ENCODE results near the gene MAPRE3. TPM values are rescaled to one million over a fixed set of nuclear protein-coding genes. Genes with fewer than 3 reads are reported as not detected.
A peak's percentile ranks its signal among the peaks of the same experiment; 100 is the strongest.
"Not testable (repeated sequence)": the region's sequence is repeated elsewhere in the genome, so short reads cannot be mapped to it uniquely, and the experiment has no call there.

Gene MAPRE3
- total RNA-seq, 1 donor from 2014 or later = 57.4 TPM

DNA sequence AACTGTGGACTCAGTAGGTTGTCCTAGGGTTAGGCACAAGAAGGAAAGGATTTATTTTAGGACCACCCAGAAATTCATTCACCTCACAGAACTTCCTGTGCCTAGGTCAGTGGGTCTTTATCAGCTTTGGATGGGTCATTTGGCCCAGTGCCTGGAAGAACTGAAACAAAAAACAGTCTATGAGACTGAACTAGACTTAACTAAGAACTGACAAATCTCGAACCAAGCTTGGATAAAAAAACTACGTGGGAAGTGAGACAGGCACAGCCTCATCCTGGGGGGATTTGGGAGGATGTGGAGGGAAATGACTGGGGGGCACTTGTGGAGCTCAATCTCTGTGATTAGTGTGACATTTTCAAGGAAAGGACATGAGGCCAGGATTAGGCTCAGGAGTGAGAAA lies 103.3 kb downstream of the MAPRE3 start:
- Histone ChIP-seq H3K9me3 (replicated peaks) (no peaks in the 10 kb centered on the region), H3K27ac (replicated peaks) (peak overlapping the region; percentile 93), H3K4me3 (no peak overlapping the region), H3K27me3 (ENCODE audit: low read depth) (no peaks in the 10 kb centered on the region), H3K36me3 (peaks cover 10% of the 10 kb centered on the region), H3K4me1 (peaks cover 79% of the 10 kb centered on the region)
- no peak for DNase-seq
- TF ChIP-seq, protein P1, sequence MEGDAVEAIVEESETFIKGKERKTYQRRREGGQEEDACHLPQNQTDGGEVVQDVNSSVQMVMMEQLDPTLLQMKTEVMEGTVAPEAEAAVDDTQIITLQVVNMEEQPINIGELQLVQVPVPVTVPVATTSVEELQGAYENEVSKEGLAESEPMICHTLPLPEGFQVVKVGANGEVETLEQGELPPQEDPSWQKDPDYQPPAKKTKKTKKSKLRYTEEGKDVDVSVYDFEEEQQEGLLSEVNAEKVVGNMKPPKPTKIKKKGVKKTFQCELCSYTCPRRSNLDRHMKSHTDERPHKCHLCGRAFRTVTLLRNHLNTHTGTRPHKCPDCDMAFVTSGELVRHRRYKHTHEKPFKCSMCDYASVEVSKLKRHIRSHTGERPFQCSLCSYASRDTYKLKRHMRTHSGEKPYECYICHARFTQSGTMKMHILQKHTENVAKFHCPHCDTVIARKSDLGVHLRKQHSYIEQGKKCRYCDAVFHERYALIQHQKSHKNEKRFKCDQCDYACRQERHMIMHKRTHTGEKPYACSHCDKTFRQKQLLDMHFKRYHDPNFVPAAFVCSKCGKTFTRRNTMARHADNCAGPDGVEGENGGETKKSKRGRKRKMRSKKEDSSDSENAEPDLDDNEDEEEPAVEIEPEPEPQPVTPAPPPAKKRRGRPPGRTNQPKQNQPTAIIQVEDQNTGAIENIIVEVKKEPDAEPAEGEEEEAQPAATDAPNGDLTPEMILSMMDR (IDR thresholded peaks at IDR 0.05; ENCODE audit: borderline replicate concordance) = no peak
- intact Hi-C loops (cut with micrococcal nuclease) = no loop called here

DNA sequence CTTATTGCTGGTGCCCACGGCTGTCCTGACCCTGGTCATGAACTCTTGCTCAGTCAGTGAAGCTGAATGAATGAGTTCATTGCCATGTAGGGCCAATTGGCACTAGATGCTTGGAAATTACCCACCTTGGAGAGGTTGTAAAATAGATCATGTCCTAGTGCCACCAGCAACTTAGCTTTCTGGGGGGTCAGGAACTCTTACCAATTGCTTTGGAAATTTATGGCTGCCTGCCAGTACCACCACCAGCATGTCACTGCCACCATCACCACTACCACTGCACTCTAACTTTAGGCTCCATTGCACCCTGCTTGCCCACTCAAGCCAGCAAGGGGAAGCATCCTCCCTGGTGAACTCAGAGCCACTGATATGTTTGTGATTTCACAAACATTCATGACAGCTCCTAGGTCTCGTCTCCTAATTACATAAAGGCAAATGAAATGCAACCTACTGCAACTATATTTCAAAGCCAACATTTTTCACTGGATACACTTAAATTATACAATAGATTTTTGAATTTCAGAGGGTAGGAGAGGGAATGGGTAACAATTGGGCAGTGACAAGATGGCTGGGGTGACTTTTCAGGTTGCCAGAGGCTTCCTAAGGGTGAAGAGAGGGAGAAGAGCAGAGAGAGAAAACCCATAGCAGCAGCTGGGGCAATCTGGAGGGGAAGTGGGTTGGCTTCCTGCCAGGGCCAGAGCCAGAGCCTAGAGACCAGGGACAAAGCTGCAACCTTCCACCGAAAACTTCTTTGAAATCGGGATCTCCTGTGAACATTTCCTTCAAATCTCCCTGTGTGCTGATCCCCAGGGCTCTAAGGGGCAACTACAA lies 104.5 kb downstream of the MAPRE3 start:
- intact Hi-C loops (cut with micrococcal nuclease) = no loop called here
- H3K4me1 ChIP-seq = peaks cover 69% of the 10 kb centered on the region
- no peaks in the 10 kb centered on the region for H3K27me3 ChIP-seq (ENCODE audit: low read depth)
- TF ChIP-seq, protein P1 (IDR thresholded peaks at IDR 0.05; ENCODE audit: borderline replicate concordance) = no peak
- no peak overlapping the region for H3K4me3 ChIP-seq
- H3K27ac ChIP-seq (replicated peaks) = peak overlapping the region; percentile 93
- H3K9me3 ChIP-seq (replicated peaks) = no peaks in the 10 kb centered on the region
- DNase-seq = peak; percentile 66
- H3K36me3 ChIP-seq = no peaks in the 10 kb centered on the region

DNA sequence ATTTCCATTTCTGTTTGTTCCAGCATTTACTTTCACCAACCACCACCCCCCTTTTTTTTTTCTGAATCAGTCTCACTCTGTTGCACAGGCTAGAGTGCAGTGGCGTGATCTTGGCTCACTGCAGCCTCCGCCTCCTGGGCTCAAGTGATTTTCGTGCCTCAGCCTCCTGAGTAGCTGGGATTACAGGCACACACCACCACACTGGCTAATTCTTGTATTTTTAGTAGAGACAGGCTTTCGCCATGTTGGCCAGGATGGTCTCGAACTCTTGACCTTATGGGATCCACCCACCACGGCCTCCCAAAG lies 105.1 kb downstream of the MAPRE3 start:
- H3K9me3 ChIP-seq (replicated peaks); intact Hi-C loops (cut with micrococcal nuclease); DNase-seq; H3K36me3 ChIP-seq; H3K27me3 ChIP-seq (ENCODE audit: low read depth); H3K4me3 ChIP-seq: not testable (repeated sequence)
- peaks cover 69% of the 10 kb centered on the region for H3K4me1 ChIP-seq
- H3K27ac ChIP-seq (replicated peaks) = peak overlapping the region; percentile 93

DNA sequence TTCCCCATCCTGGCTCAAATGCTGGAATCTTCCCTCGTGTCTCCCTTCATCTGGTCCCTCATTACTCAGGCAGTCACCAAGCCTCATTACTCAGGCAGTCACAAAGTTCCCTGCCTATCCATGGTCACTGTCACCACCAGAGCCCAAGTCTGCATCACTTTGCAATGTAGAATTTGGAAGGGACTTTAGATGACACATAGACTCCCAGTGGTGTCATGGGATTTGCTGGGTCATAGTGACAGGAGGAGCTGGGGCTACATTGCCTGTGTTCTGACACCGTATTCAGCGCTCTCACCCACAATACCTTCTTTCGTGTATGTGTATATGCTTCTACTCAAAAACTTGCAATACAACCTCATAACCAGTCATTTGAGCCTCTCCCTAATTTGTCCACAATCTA lies 105.9 kb downstream of the MAPRE3 start:
- intact Hi-C loops (cut with micrococcal nuclease) = no loop called here
- peaks cover 69% of the 10 kb centered on the region for H3K4me1 ChIP-seq
- no peaks in the 10 kb centered on the region for H3K9me3 ChIP-seq (replicated peaks)
- H3K36me3 ChIP-seq = no peaks in the 10 kb centered on the region
- H3K27ac ChIP-seq (replicated peaks) = peak overlapping the region; percentile 93
- no peak for DNase-seq
- no peaks in the 10 kb centered on the region for H3K27me3 ChIP-seq (ENCODE audit: low read depth)
- H3K4me3 ChIP-seq = no peak overlapping the region
- TF ChIP-seq, protein P1 (IDR thresholded peaks at IDR 0.05; ENCODE audit: borderline replicate concordance) = no peak

Other genes starting within 250 kb of the MAPRE3 start
- 19.6 TPM for gene SLC35F6, start 206.4 kb upstream of the MAPRE3 start, total RNA-seq
- gene CENPA, start 184.6 kb upstream of the MAPRE3 start, total RNA-seq = 2.5 TPM
- gene DPYSL5, start 122.5 kb upstream of the MAPRE3 start, total RNA-seq = not detected
- 31.4 TPM for gene TMEM214, start 62.3 kb downstream of the MAPRE3 start, total RNA-seq
- 10.0 TPM for gene AGBL5, start 81.0 kb downstream of the MAPRE3 start, total RNA-seq
- 354 TPM for gene OST4, start 101.0 kb downstream of the MAPRE3 start, total RNA-seq
- gene EMILIN1, start 108.0 kb downstream of the MAPRE3 start, total RNA-seq = 18.4 TPM
- 2.9 TPM for gene KHK, start 116.1 kb downstream of the MAPRE3 start, total RNA-seq
- gene CGREF1, start 148.5 kb downstream of the MAPRE3 start, total RNA-seq = 0.80 TPM
- gene ABHD1, start 153.2 kb downstream of the MAPRE3 start, total RNA-seq = 3.5 TPM
- gene PREB, start 164.0 kb downstream of the MAPRE3 start, total RNA-seq = 54.6 TPM
- not detected for gene PRR30, start 168.8 kb downstream of the MAPRE3 start, total RNA-seq
- 0.08 TPM for gene TCF23, start 178.4 kb downstream of the MAPRE3 start, total RNA-seq
- gene ATRAID, start 241.4 kb downstream of the MAPRE3 start, total RNA-seq = 121 TPM
- gene SLC5A6, start 241.6 kb downstream of the MAPRE3 start, total RNA-seq = 12.0 TPM
- gene CAD, start 246.7 kb downstream of the MAPRE3 start, total RNA-seq = 7.7 TPM